ENCODE measurements around the gene KLHL29. TPM values are rescaled to one million over a fixed set of nuclear protein-coding genes. Genes with fewer than 3 reads are reported as not detected.

The KLHL29 gene
- total RNA-seq, 1 experiment from 2014 or later, result 1.9 TPM

- no peak for DNase-seq (ENCODE audit: low read depth in 1 of 2, low spot score in 2 of 2)
- Histone ChIP-seq H3K27ac (no peak overlapping the region), H3K9me3 (replicated peaks) (no peaks in the 10 kb centered on the region), H3K4me1 (replicated peaks) (no peaks in the 10 kb centered on the region), H3K36me3 (no peaks in the 10 kb centered on the region), H3K27me3 (replicated peaks) (no peaks in the 10 kb centered on the region), H3K4me3 (no peak overlapping the region)
Observed at GRCh38 chr2:23537991-23538390, 153.0 kb downstream of the KLHL29 start.

GRCh38 chr2:23538566-23538965 lies 153.6 kb downstream of the KLHL29 start:
- Histone ChIP-seq H3K36me3 (no peaks in the 10 kb centered on the region), H3K4me1 (replicated peaks) (no peaks in the 10 kb centered on the region), H3K9me3 (replicated peaks) (no peaks in the 10 kb centered on the region), H3K4me3 (no peak overlapping the region), H3K27ac (no peak overlapping the region), H3K27me3 (replicated peaks) (no peaks in the 10 kb centered on the region)
- DNase-seq (ENCODE audit: low read depth in 1 of 2, low spot score in 2 of 2), result no peak

GRCh38 chr2:23540804-23541360 lies 155.9 kb downstream of the KLHL29 start:
- no peak overlapping the region for H3K27ac ChIP-seq
- H3K36me3 ChIP-seq, result no peaks in the 10 kb centered on the region
- H3K4me3 ChIP-seq, result no peak overlapping the region
- DNase-seq (ENCODE audit: low read depth in 1 of 2, low spot score in 2 of 2), result no peak
- H3K27me3 ChIP-seq (replicated peaks), result no peaks in the 10 kb centered on the region
- H3K9me3 ChIP-seq (replicated peaks), result no peaks in the 10 kb centered on the region
- H3K4me1 ChIP-seq (replicated peaks), result no peaks in the 10 kb centered on the region

GRCh38 chr2:23541503-23542229 lies 156.7 kb downstream of the KLHL29 start:
- H3K4me1 ChIP-seq (replicated peaks), result no peaks in the 10 kb centered on the region
- DNase-seq (ENCODE audit: low read depth in 1 of 2, low spot score in 2 of 2), result no peak
- H3K27ac ChIP-seq, result no peak overlapping the region

GRCh38 chr2:23542230-23542789 lies 157.3 kb downstream of the KLHL29 start:
- Histone ChIP-seq H3K27me3 (replicated peaks) (no peaks in the 10 kb centered on the region), H3K27ac (no peak overlapping the region), H3K4me1 (replicated peaks) (no peaks in the 10 kb centered on the region), H3K9me3 (replicated peaks) (no peaks in the 10 kb centered on the region), H3K4me3 (no peak overlapping the region), H3K36me3 (no peaks in the 10 kb centered on the region)
- no peak for DNase-seq (ENCODE audit: low read depth in 1 of 2, low spot score in 2 of 2)

More at GRCh38 chr2:23541503-23542229, 156.7 kb downstream of the KLHL29 start:
- no peaks in the 10 kb centered on the region for H3K36me3 ChIP-seq
- H3K27me3 ChIP-seq (replicated peaks), result no peaks in the 10 kb centered on the region
- H3K4me3 ChIP-seq, result no peak overlapping the region
- no peaks in the 10 kb centered on the region for H3K9me3 ChIP-seq (replicated peaks)

- Histone ChIP-seq H3K9me3 (replicated peaks) (no peaks in the 10 kb centered on the region), H3K27me3 (replicated peaks) (no peaks in the 10 kb centered on the region), H3K27ac (no peak overlapping the region), H3K4me3 (no peak overlapping the region), H3K4me1 (replicated peaks) (no peaks in the 10 kb centered on the region), H3K36me3 (no peaks in the 10 kb centered on the region)
- DNase-seq (ENCODE audit: low read depth in 1 of 2, low spot score in 2 of 2), result no peak
Observed at GRCh38 chr2:23543302-23543701, 158.3 kb downstream of the KLHL29 start.

- no peak for DNase-seq (ENCODE audit: low read depth in 1 of 2, low spot score in 2 of 2)
- Histone ChIP-seq H3K9me3 (replicated peaks) (no peaks in the 10 kb centered on the region), H3K27me3 (replicated peaks) (no peaks in the 10 kb centered on the region), H3K27ac (no peak overlapping the region), H3K36me3 (no peaks in the 10 kb centered on the region), H3K4me1 (replicated peaks) (peaks cover 2% of the 10 kb centered on the region), H3K4me3 (no peak overlapping the region)
Observed at GRCh38 chr2:23543728-23544127, 158.7 kb downstream of the KLHL29 start.

- no peak overlapping the region for H3K27ac ChIP-seq
- H3K27me3 ChIP-seq (replicated peaks), result no peaks in the 10 kb centered on the region
- no peak for DNase-seq (ENCODE audit: low read depth in 1 of 2, low spot score in 2 of 2)
- H3K4me1 ChIP-seq (replicated peaks), result peaks cover 11% of the 10 kb centered on the region
- H3K9me3 ChIP-seq (replicated peaks), result no peaks in the 10 kb centered on the region
- H3K4me3 ChIP-seq, result no peak overlapping the region
- no peaks in the 10 kb centered on the region for H3K36me3 ChIP-seq
Observed at GRCh38 chr2:23544589-23545295, 159.8 kb downstream of the KLHL29 start.

- no peak overlapping the region for H3K4me3 ChIP-seq
- no peaks in the 10 kb centered on the region for H3K36me3 ChIP-seq
- no peak overlapping the region for H3K27ac ChIP-seq
- no peak for DNase-seq (ENCODE audit: low read depth in 1 of 2, low spot score in 2 of 2)
- H3K27me3 ChIP-seq (replicated peaks), result no peaks in the 10 kb centered on the region
- H3K4me1 ChIP-seq (replicated peaks), result peaks cover 16% of the 10 kb centered on the region
- no peaks in the 10 kb centered on the region for H3K9me3 ChIP-seq (replicated peaks)
Observed at GRCh38 chr2:23545396-23545795, 160.4 kb downstream of the KLHL29 start.

- no peaks in the 10 kb centered on the region for H3K36me3 ChIP-seq
- H3K27ac ChIP-seq, result no peak overlapping the region
- no peak for DNase-seq (ENCODE audit: low read depth in 1 of 2, low spot score in 2 of 2)
- H3K4me3 ChIP-seq, result no peak overlapping the region
- no peaks in the 10 kb centered on the region for H3K9me3 ChIP-seq (replicated peaks)
- no peaks in the 10 kb centered on the region for H3K27me3 ChIP-seq (replicated peaks)
- peaks cover 16% of the 10 kb centered on the region for H3K4me1 ChIP-seq (replicated peaks)
Observed at GRCh38 chr2:23545811-23546210, 160.8 kb downstream of the KLHL29 start.

GRCh38 chr2:23546913-23547312 lies 161.9 kb downstream of the KLHL29 start:
- H3K27ac ChIP-seq, result no peak overlapping the region
- H3K4me3 ChIP-seq, result no peak overlapping the region
- no peaks in the 10 kb centered on the region for H3K36me3 ChIP-seq
- no peaks in the 10 kb centered on the region for H3K9me3 ChIP-seq (replicated peaks)
- no peaks in the 10 kb centered on the region for H3K27me3 ChIP-seq (replicated peaks)
- no peak for DNase-seq (ENCODE audit: low read depth in 1 of 2, low spot score in 2 of 2)
- H3K4me1 ChIP-seq (replicated peaks), result peaks cover 16% of the 10 kb centered on the region

- DNase-seq (ENCODE audit: low read depth in 1 of 2, low spot score in 2 of 2), result no peak
- Histone ChIP-seq H3K27ac (no peak overlapping the region), H3K36me3 (no peaks in the 10 kb centered on the region), H3K9me3 (replicated peaks) (no peaks in the 10 kb centered on the region), H3K4me1 (replicated peaks) (peaks cover 16% of the 10 kb centered on the region), H3K27me3 (replicated peaks) (no peaks in the 10 kb centered on the region), H3K4me3 (no peak overlapping the region)
Observed at GRCh38 chr2:23547725-23548124, 162.7 kb downstream of the KLHL29 start.

- Histone ChIP-seq H3K27me3 (replicated peaks) (no peaks in the 10 kb centered on the region), H3K4me1 (replicated peaks) (peaks cover 16% of the 10 kb centered on the region), H3K36me3 (no peaks in the 10 kb centered on the region), H3K9me3 (replicated peaks) (no peaks in the 10 kb centered on the region), H3K4me3 (no peak overlapping the region), H3K27ac (no peak overlapping the region)
- DNase-seq (ENCODE audit: low read depth in 1 of 2, low spot score in 2 of 2), result no peak
Observed at GRCh38 chr2:23548143-23548769, 163.3 kb downstream of the KLHL29 start.

- no peak for DNase-seq (ENCODE audit: low read depth in 1 of 2, low spot score in 2 of 2)
- H3K27me3 ChIP-seq (replicated peaks), result no peaks in the 10 kb centered on the region
- H3K27ac ChIP-seq, result no peak overlapping the region
- H3K4me3 ChIP-seq, result no peak overlapping the region
- no peaks in the 10 kb centered on the region for H3K9me3 ChIP-seq (replicated peaks)
- H3K4me1 ChIP-seq (replicated peaks), result peaks cover 16% of the 10 kb centered on the region
- no peaks in the 10 kb centered on the region for H3K36me3 ChIP-seq
Observed at GRCh38 chr2:23549051-23549450, 164.1 kb downstream of the KLHL29 start.

Data from SJSA1 (cell line).